Measurements from ENCODE around the gene IGSF21. TPM values are rescaled to one million over a fixed set of nuclear protein-coding genes. Genes with fewer than 3 reads are reported as not detected.

The IGSF21 gene
- polyA plus RNA-seq, 1 experiment, result not detected

- Histone ChIP-seq H3K27ac (ENCODE audit: low read depth, low read length) (no peak overlapping the region), H3K27me3 (ENCODE audit: control insufficient read depth, insufficient read depth, low read length) (peaks cover 3% of the 10 kb centered on the region), H3K4me3 (ENCODE audit: low read depth, low read length) (no peak overlapping the region), H3K9me3 (ENCODE audit: control insufficient read depth, insufficient read depth, low read length) (no peaks in the 10 kb centered on the region)
- TF ChIP-seq, protein P1, sequence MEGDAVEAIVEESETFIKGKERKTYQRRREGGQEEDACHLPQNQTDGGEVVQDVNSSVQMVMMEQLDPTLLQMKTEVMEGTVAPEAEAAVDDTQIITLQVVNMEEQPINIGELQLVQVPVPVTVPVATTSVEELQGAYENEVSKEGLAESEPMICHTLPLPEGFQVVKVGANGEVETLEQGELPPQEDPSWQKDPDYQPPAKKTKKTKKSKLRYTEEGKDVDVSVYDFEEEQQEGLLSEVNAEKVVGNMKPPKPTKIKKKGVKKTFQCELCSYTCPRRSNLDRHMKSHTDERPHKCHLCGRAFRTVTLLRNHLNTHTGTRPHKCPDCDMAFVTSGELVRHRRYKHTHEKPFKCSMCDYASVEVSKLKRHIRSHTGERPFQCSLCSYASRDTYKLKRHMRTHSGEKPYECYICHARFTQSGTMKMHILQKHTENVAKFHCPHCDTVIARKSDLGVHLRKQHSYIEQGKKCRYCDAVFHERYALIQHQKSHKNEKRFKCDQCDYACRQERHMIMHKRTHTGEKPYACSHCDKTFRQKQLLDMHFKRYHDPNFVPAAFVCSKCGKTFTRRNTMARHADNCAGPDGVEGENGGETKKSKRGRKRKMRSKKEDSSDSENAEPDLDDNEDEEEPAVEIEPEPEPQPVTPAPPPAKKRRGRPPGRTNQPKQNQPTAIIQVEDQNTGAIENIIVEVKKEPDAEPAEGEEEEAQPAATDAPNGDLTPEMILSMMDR (IDR thresholded peaks at IDR 0.05; ENCODE audit: low read depth, low read length), result no peak
- DNase-seq (ENCODE audit: low read depth, low spot score), result no peak
- CTCF ChIA-PET, result no interaction called here
- POLR2A ChIA-PET, result no interaction called here
These were observed 19.5 kb upstream of the IGSF21 start for GRCh38 chr1:18088077-18088594.

DNA sequence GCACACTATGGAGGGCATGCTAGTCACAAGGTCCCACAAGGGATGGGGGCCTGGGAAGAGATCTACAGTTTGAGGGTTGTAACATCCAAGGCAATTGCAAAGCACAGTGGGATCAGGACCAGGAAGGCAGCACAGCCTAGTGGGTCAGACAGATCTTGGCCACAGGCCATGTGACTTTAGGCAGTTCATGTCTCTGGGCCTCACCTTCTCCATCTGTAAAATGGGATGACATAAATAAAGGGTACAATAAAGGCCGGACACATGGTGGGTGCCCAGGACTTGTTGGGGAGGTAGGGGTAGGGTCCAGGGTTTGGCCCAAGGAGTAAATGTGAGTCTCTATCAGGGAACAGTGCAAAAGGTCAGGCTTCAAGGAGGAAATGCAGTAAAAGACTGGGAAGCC lies 18.1 kb upstream of the IGSF21 start:
- no peak for DNase-seq (ENCODE audit: low read depth, low spot score)
- POLR2A ChIA-PET, result no interaction called here

DNA sequence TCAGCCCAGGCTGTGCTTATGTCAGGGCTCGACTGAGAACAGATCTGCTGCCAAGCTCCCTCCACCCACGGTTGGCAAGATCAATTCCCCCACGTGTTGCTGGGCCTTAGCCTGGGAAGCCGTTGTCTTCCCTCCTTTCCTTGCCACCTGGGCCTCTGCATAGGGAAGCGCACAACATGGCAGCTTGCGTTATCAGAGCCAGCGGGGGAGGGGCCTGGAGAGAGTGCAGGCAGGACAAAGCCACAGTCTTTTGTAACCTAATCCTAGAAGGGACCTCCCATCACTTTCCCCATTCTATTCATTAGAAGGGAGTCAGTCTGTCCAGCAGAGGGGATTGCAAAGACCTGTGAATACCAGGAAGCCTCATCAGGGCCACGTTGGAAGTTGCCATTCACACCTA lies 17.0 kb upstream of the IGSF21 start:
- H3K27me3 ChIP-seq (ENCODE audit: control insufficient read depth, insufficient read depth, low read length), result peaks cover 3% of the 10 kb centered on the region
- ChIA-PET CTCF (interaction anchor here (1.7 kb wide), 1 partner anchor 10 kb away, joined by 9 read pairs; no protein-coding TSS in a partner anchor), POLR2A (no interaction called here)
- DNase-seq (ENCODE audit: low read depth, low spot score), result no peak
- no peaks in the 10 kb centered on the region for H3K9me3 ChIP-seq (ENCODE audit: control insufficient read depth, insufficient read depth, low read length)
- no peak overlapping the region for H3K4me3 ChIP-seq (ENCODE audit: low read depth, low read length)
- TF ChIP-seq, protein P1 (IDR thresholded peaks at IDR 0.05; ENCODE audit: low read depth, low read length), result no peak
- H3K27ac ChIP-seq (ENCODE audit: low read depth, low read length), result no peak overlapping the region

More for the DNA sequence above, 18.1 kb upstream of the IGSF21 start:
- Histone ChIP-seq H3K27me3 (ENCODE audit: control insufficient read depth, insufficient read depth, low read length) (peaks cover 3% of the 10 kb centered on the region), H3K27ac (ENCODE audit: low read depth, low read length) (no peak overlapping the region), H3K9me3 (ENCODE audit: control insufficient read depth, insufficient read depth, low read length) (no peaks in the 10 kb centered on the region), H3K4me3 (ENCODE audit: low read depth, low read length) (no peak overlapping the region)
- CTCF ChIA-PET, result interaction anchor here (1.2 kb wide), 1 partner anchor 11 kb away, joined by 3 read pairs; no protein-coding TSS in a partner anchor
- TF ChIP-seq, protein P1 (IDR thresholded peaks at IDR 0.05; ENCODE audit: low read depth, low read length), result no peak

GRCh38 chr1:18091660-18092446 lies 15.7 kb upstream of the IGSF21 start:
- ChIA-PET POLR2A (no interaction called here), CTCF (interaction anchor here (1.7 kb wide), 1 partner anchor 9 kb away, joined by 9 read pairs; no protein-coding TSS in a partner anchor)
- no peak overlapping the region for H3K27ac ChIP-seq (ENCODE audit: low read depth, low read length)
- H3K27me3 ChIP-seq (ENCODE audit: control insufficient read depth, insufficient read depth, low read length), result peaks cover 3% of the 10 kb centered on the region
- no peak overlapping the region for H3K4me3 ChIP-seq (ENCODE audit: low read depth, low read length)
- H3K9me3 ChIP-seq (ENCODE audit: control insufficient read depth, insufficient read depth, low read length), result no peaks in the 10 kb centered on the region
- no peak for DNase-seq (ENCODE audit: low read depth, low spot score)
- TF ChIP-seq, protein P1 (IDR thresholded peaks at IDR 0.05; ENCODE audit: low read depth, low read length), result no peak

DNA sequence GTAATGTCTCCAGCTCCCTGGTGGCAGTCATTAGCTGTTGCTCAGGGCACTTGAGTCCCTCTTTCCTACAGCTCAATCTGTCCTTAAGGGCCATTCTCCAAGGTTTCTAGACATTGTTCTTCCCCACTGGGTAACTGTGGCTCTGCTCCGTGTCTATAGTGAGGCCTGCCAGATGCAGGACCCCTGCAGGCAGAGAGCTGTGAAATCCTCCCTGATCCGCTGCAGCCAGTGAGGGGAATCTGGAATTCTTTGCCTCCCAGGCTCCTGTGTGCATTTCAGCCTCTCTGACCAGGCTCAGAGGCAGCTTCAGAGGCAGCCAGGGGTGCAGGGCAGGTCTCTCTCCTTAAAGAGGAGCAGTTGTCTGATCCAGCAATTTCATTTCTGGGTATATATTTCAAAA lies 14.4 kb upstream of the IGSF21 start:
- DNase-seq (ENCODE audit: low read depth, low spot score), result no peak
- ChIA-PET CTCF (no interaction called here), POLR2A (no interaction called here)
- H3K27me3 ChIP-seq (ENCODE audit: control insufficient read depth, insufficient read depth, low read length), result peaks cover 3% of the 10 kb centered on the region
- no peaks in the 10 kb centered on the region for H3K9me3 ChIP-seq (ENCODE audit: control insufficient read depth, insufficient read depth, low read length)
- TF ChIP-seq, protein P1 (IDR thresholded peaks at IDR 0.05; ENCODE audit: low read depth, low read length), result no peak
- H3K4me3 ChIP-seq (ENCODE audit: low read depth, low read length), result no peak overlapping the region
- H3K27ac ChIP-seq (ENCODE audit: low read depth, low read length), result no peak overlapping the region
